Osteocyte (in vitro differentiated cells): Measurements from ENCODE around the gene MANEAL. TPM values are rescaled to one million over a fixed set of nuclear protein-coding genes. Genes with fewer than 3 reads are reported as not detected.

Experiments
- DNase-seq: peaks from one replicate; pipeline ENCODE4 v3.0.0; 2021; ENCODE audit warnings: mixed read lengths; ENCODE audit not compliant: unreplicated experiment; ENCODE audit errors: extremely low spot score
- H3K27ac Mint-ChIP-seq: one replicate; pipeline ENCODE4 v1.8.0; 2021; ENCODE audit warnings: mild to moderate bottlenecking, mixed read lengths; ENCODE audit not compliant: unreplicated experiment
- H3K27me3 Mint-ChIP-seq: one replicate; pipeline ENCODE4 v1.8.0; 2021; ENCODE audit warnings: mixed read lengths; ENCODE audit not compliant: unreplicated experiment
- H3K36me3 Mint-ChIP-seq: one replicate; pipeline ENCODE4 v1.8.0; 2021; ENCODE audit warnings: mixed read lengths; ENCODE audit not compliant: unreplicated experiment
- H3K4me1 Mint-ChIP-seq: one replicate; pipeline ENCODE4 v1.8.0; 2021; ENCODE audit warnings: mixed read lengths; ENCODE audit not compliant: unreplicated experiment
- H3K4me3 Mint-ChIP-seq: one replicate; pipeline ENCODE4 v1.8.0; 2021; ENCODE audit warnings: mild to moderate bottlenecking, moderate library complexity, mixed read lengths; ENCODE audit not compliant: unreplicated experiment
- H3K9me3 Mint-ChIP-seq: one replicate; pipeline ENCODE4 v1.8.0; 2021; ENCODE audit warnings: mixed read lengths; ENCODE audit not compliant: unreplicated experiment
- total RNA-seq: library from RNA; stranded (reverse); gene quantifications from 2 replicates; pipeline ENCODE4 v1.2.1, GENCODE V29; 2021
- TF ChIP-seq, protein P1 (sequence below): fragments of 200-600 bp; sonication (generic); IDR thresholded peaks from 2 replicates; pipeline ENCODE4 v1.5.0; 2021; ENCODE audit warnings: antibody characterized with exemption, mild to moderate bottlenecking, moderate library complexity

Gene MANEAL
- total RNA-seq, 1 donor from 2014 or later: 5.2 TPM

DNA sequence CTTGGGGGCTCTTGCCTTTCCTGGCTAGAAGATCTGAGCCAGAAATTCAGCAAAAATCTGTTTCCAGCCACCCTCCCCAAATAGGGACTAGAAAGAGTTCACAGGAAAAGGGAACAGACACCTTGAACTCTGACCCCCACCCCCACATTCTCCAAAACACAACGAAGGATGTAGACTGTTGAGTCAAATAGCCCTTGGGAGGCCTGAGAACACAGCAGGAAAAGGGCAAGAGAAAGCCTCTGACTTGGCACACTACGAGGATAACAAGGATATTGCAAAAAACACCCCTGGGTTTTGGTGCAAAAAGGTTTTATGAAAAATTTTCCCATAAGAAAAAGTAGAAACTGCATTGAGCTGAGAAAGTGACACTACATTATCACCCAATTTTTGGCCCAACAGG, 16.3 kb downstream of the MANEAL start:
- DNase-seq: no peak
- H3K27ac Mint-ChIP-seq: peak overlapping the region; percentile 56
- H3K27me3 Mint-ChIP-seq: no peaks in the 10 kb centered on the region
- no peaks in the 10 kb centered on the region for H3K9me3 Mint-ChIP-seq
- H3K4me3 Mint-ChIP-seq: no peak overlapping the region
- TF ChIP-seq, protein P1, sequence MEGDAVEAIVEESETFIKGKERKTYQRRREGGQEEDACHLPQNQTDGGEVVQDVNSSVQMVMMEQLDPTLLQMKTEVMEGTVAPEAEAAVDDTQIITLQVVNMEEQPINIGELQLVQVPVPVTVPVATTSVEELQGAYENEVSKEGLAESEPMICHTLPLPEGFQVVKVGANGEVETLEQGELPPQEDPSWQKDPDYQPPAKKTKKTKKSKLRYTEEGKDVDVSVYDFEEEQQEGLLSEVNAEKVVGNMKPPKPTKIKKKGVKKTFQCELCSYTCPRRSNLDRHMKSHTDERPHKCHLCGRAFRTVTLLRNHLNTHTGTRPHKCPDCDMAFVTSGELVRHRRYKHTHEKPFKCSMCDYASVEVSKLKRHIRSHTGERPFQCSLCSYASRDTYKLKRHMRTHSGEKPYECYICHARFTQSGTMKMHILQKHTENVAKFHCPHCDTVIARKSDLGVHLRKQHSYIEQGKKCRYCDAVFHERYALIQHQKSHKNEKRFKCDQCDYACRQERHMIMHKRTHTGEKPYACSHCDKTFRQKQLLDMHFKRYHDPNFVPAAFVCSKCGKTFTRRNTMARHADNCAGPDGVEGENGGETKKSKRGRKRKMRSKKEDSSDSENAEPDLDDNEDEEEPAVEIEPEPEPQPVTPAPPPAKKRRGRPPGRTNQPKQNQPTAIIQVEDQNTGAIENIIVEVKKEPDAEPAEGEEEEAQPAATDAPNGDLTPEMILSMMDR: no peak
- H3K36me3 Mint-ChIP-seq: peaks cover 6% of the 10 kb centered on the region
- peaks cover 32% of the 10 kb centered on the region for H3K4me1 Mint-ChIP-seq

DNA sequence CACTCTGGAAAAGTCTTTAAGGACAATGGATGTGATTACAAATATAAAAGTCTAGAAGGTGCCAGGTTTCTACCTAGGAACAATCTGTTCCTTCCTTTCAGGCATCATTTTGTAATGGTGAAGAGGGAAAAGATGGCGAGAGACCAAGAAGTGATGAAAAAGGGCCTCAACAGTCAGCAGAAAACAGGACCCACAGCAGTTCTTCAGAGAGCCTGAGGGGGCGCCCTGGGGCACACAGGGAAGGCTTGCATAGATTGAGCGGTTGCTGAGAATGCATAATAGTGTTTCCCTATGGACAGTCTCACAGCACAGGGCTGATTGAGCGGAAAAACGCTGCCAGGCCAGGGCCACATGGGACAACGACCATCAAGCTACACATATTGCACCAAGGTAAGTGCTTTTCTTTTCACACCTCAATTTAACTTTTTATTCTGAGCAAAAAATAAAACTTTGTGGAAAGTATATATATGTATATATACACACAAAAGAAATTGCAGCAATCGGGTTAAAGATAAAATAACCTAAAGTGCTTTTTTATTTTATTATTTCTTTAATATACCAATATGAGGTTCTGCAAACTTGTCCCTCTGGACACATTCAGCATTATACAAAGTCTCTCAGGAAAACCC, 17.5 kb downstream of the MANEAL start:
- DNase-seq: peak; percentile 91

DNA sequence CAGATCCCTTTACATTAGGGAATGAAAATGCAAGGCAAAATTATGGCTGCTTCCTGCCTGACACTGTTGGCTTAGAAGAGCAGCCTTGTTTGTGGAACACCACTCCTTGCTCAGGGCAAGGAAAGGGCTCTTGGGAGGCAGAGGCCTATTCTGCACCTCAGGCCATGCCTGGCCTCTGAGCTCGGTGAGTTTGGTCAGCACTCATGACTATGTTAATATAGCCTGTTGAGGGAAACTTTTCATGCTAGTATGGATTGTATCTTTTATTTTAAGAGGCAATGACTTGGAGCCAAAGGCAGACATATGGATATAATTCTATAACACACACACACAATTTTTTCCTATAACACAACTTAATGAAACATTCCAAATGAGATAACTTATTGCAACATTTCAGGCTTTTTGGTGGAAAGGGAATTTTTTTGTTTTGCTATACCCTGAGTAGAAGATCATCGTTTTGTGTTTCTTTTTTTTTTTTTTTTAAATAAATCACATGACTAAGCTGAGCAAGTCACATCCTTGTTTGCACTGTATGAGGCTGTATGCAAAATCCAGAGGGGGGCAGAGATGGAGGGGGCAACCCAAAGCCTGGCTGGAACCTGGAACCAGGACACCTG, 20.0 kb downstream of the MANEAL start:
- Mint-ChIP-seq H3K9me3 (no peaks in the 10 kb centered on the region), H3K4me1 (peaks cover 23% of the 10 kb centered on the region), H3K36me3 (no peaks in the 10 kb centered on the region), H3K27ac (no peak overlapping the region), H3K4me3 (no peak overlapping the region), H3K27me3 (no peaks in the 10 kb centered on the region)
- TF ChIP-seq, protein P1: no peak
- DNase-seq: no peak

More for the DNA sequence above, 17.5 kb downstream of the MANEAL start:
- Mint-ChIP-seq H3K4me1 (peaks cover 31% of the 10 kb centered on the region), H3K27me3 (no peaks in the 10 kb centered on the region), H3K36me3 (no peaks in the 10 kb centered on the region), H3K27ac (peak overlapping the region; percentile 65), H3K4me3 (no peak overlapping the region), H3K9me3 (no peaks in the 10 kb centered on the region)
- TF ChIP-seq, protein P1: peak; percentile 74

DNA sequence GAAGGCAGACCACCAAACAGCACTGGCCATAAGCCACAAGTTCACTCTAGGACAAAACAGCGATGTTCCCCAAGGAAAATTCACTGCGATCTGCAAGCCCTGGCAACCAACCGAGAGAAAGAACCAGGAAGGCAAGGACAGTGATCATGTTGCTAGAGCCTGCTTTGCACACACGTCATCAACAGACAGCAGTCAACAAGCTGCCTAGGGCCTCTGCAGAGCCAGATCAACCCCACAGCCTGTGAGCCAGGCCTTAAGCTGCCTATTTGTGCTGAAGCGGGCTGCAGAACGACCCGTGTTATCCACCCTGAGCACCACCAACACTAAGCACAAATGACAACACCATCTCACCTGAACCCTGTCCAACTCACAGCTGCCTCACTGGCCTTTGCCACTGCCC, 20.6 kb downstream of the MANEAL start:
- Mint-ChIP-seq H3K27ac (no peak overlapping the region), H3K27me3 (no peaks in the 10 kb centered on the region), H3K4me3 (no peak overlapping the region), H3K36me3 (no peaks in the 10 kb centered on the region), H3K9me3 (no peaks in the 10 kb centered on the region), H3K4me1 (peaks cover 18% of the 10 kb centered on the region)
- DNase-seq: no peak
- TF ChIP-seq, protein P1: no peak

DNA sequence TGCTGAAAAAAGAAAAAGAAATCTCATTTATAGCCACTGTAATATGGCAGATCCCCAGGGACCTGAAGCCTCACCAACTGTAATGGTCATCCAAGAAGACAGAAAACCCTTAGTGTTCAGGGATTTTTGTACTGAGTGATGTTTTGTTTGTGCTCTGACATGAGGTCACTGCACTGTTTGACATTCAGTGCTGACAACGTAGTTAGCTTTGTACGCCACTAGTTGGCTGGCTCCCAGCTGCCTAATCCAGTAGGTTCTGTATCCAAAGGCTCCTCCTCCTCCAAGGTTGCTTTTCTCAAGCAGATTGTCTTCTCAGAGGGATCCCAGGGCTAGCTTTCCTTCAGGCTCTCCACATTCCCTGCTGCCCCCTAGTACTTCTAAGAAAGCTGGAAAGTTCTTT, 23.8 kb downstream of the MANEAL start:
- no peak overlapping the region for H3K4me3 Mint-ChIP-seq
- H3K27ac Mint-ChIP-seq: no peak overlapping the region
- no peaks in the 10 kb centered on the region for H3K9me3 Mint-ChIP-seq
- no peaks in the 10 kb centered on the region for H3K27me3 Mint-ChIP-seq
- H3K36me3 Mint-ChIP-seq: peaks cover 17% of the 10 kb centered on the region
- TF ChIP-seq, protein P1: no peak
- no peaks in the 10 kb centered on the region for H3K4me1 Mint-ChIP-seq
- DNase-seq: no peak
